HG03442 (cell line): ENCODE data around the gene RAB5IF.
"Not testable (repeated sequence)": the region's sequence is repeated elsewhere in the genome, so short reads cannot be mapped to it uniquely, and the experiment has no call there.

Experiments
- ATAC-seq: cut with Tn5 transposase; IDR thresholded peaks from one replicate; pipeline ENCODE4 v1.9.1; 2021; ENCODE audit warnings: mild to moderate bottlenecking, moderate library complexity; ENCODE audit not compliant: unreplicated experiment

Gene RAB5IF

DNA sequence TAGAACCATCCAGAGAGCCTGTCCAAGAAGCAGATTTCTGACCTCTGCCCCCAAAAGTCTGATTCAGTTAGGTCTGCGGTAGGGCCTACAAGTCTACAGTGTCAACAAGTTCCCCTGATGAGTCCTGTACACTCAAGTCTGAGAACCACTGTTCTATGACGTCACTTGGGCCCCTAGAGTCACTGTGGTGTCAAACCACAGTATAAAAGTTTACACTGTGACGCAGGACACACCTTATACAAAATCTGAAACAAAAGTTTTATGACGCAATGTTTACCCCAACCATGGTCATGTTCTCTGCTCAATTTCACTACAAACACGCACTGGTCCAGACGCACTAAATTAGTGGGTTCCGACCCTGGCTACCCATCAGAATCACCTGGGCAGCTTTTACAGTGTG, 22.5 kb downstream of the RAB5IF start:
- no peak for ATAC-seq

DNA sequence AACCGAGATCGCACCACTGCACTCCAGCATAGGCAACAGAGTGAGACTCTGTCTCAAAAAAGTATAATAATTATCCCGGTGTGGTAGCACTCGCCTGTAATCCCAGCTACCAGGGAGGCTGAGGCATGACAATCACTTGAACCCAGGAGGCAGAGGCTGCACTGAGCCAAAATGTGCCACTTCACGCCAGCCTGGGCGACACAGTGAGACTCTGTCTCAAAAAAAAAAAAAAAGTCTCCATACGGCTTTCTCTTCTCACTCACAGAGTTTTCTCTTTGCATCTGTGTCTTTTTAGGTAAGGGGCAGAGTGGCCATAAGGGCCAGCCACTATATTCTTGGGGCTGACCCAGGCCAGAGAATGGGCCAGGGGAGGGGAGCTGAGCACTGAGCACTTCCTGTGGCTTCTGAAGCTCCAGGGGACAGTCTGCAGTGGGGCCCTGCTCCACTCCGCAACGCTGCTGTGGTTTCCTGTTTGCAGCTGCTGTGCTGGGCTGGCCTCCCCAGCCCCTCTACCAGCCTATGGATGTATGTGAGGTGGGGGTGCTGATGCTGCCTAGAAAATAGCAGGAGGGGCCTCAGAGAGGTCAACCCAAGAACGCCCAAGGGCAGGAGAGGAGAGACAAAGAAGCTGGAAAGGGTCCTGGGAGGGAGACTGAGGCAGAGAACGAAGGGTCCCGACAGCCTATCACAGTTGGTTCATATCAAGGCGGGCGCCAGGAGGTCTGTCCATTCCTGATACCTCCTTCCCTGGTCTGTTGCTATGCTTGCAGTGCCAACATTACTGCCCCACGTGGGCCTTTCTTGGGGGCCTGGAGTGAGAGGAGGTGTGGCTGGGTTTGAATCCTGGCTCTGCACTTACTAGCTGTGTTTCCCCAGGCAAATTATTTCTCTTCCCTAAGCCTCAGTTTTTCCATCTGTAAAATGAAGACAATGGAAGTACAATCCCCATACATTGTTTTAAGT, 24.4 kb downstream of the RAB5IF start:
- no peak for ATAC-seq

DNA sequence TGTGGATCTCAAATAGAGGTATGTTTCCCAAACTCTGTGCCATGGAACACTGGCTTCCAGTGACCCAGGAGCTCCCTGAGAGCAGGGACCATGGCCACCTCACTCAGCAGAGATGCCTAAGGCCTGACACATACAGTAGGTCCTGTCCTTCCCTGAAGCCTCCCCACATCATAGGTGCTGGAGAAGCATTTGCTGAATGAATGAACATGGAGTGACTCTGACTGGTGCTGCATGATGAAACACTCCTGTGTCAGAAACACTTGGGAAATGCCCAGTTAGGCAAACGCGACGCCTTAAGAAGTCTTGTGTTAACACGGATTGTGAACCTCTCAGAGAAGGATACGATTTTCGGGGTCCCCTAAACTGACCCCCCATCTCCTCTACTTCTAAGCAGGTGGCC, 26.1 kb downstream of the RAB5IF start:
- no peak for ATAC-seq

DNA sequence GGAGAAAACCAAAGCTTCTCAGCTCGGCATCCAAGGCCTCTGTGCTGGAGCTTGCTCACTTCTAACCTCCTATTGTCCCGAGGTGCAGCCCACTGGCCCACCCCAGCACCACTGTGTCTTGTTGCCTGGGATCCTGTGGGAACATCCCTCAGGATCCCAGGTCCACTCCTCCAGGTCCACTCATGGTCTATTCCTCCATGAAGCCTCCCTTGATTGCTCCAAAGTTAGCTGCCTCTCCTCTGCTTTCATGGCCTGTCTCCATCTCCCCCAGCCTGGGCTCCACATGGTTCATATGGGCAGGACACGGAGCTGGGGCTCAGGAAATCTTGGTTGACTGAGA, 26.5 kb downstream of the RAB5IF start:
- no peak for ATAC-seq

DNA sequence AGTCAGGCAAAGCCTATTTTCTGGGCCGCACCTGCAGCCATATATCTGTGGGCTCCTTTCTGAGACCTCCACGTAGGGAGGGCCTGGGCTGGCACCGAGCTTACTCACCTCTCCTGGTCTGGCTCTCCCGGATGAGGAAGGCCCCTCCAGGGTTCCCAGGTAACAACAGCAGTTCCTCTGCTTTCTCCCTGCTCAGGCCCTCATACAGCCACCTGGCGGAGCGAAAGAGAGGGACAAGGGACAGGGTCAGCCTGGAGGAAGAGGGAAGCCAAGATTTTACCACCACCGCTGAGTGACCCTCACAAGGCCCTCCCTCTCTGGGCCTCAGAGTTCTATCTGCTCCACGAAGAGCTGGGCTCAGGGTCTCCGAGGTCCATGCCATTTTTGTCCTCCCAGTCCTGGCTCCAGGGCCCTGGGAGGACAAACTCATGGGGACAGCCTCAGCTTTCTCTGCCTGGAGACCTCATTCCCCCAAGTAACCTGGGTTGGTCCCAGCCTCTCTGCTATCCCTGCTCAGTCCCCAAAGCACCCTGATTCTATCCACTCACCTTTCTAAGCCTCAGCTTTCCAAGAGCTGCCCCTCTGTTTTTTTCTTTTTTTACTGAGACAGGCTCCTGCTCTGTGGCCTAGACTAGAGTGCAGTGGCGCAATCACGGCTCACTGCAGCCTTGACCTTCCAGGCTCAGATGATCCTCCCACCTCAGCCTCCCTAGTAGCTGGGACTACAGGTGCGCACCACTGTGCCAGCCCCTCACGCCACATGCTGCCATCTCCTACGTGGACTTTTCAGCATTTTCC, 27.1 kb downstream of the RAB5IF start:
- ATAC-seq, result no peak

DNA sequence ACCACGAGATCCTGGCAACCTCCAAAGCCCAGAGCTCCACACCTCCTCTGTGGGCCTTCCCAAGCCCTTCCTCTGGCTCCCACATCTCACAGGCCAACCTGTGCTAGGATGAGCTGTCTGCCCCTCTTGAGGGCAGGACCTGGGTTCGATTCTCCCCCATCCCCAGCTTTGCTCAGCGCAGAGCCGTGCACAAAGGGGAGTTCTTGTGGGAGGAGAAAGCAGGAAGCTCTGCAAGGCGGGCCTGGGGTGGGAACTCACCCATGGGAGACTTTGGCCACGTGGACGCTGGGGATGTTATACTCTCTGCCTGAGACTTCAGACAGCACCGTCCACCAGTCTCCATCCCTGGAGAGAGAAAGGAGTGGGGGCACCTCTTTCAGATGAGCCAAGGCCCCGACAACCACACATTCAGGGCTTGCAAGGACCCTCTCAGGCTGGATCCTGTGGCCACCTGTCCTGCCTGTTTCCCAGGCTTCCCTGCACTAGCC, 27.8 kb downstream of the RAB5IF start:
- ATAC-seq, result no peak

DNA sequence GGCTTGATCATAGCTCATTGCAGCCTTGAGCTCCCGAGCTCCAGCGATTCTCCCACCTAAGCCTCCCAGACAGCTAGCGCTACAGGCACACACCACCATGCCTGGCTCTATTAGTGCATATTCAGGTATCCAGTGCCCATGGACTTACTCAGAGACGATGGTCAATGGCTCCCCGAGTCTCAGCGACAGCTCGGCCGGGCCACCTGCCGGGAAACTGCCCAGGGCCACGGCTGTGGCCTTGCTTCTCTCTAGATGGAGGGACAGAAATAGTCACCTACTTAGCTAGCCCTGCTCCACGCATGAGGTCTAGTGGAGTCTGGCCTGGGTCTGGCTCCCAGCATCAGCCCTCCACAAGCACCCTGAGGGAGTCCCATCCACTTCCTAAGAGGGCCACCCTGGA, 28.8 kb downstream of the RAB5IF start:
- no peak for ATAC-seq

DNA sequence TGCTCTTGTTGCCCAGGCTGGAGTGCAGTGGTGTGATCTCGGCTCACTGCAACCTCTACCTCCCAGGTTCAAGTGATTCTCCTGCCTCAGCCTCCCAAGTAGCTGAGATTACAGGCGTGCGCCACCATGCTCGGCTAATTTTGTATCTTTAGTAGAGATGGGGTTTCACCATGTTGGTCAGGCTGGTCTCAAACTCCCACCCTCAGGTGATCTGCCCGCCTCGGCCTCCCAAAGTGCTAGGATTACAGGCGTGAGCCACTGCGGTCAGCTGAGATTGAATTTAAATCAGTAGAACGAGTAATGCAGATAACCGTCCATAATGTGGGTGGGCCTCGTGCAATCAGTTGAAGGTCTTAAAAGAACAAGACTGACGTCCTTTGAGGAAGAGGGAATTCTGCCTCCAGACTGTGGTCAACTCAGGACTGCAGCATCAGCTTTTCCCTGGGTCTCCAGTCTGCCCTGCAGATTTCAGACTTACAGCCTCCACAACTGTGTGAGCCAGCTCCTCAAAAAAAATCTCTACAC, 33.4 kb downstream of the RAB5IF start:
- not testable (repeated sequence) for ATAC-seq

DNA sequence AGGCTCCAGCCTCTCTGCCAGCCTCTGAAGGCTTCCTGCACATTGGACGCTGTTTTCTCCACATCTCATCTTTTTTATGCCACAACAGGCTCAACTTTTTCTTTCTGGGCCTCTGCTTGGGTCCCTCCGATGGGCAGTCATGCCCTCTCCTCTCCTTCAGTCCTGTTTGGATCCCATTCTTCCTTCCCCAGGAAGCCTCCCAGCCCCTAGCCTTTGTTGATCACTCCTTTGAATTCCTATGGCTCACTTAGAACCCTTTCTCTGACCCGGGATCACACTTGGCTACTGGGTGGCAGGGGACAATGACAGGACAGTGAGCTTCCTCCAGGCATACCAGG, 35.9 kb downstream of the RAB5IF start:
- ATAC-seq, result no peak

DNA sequence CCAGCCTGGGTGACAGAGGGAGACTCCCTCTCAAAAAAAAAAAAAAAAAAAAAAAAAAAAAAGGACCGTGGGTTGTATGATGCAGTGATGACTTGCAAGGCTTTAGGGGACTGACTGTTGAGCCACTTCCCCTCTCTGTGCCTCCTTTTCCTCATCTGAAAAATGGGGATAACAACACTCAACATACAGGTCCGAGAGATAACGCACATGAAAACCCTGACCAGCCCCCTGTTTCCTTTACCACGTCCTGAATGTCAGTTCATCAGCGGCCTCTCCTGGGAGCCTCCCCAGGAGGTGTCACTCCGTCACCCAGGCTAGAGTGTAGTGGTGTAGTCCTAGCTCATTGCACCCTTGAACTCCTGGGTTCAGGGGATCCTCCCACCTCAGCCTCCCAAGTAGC, 36.6 kb downstream of the RAB5IF start:
- ATAC-seq, result no peak

DNA sequence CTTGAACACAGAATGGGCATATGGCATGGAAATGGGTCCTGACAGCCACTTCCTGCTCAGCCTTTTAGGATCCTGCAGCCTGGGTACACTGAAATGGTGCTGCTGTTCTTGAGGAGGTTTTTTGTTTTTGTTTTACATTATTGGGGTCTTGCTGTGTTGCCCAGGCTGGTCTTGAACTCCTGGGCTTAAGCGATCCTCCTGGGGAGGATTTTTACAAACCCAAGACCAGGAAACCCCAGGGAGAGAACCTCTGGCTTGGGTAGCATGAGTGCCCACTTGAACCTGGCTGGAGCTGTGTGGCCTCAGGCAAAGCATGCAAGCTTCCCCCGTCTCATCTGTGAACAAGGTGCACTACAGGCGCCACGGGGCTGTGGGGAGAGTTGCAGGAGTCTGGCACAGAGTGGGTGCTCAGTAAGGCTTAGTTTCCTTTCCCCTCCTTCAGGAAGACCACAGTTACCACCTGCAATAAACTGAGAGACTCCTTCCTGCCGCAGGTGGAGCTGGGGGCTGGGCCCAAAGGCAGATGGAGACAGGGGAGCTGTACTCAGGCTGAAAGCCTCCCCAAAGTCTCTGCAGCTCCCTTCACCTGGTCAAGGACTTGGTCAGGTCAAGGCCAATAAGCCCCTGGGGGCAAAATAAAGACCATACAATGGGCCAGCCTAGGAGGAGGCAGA, 38.6 kb downstream of the RAB5IF start:
- ATAC-seq, result no peak

DNA sequence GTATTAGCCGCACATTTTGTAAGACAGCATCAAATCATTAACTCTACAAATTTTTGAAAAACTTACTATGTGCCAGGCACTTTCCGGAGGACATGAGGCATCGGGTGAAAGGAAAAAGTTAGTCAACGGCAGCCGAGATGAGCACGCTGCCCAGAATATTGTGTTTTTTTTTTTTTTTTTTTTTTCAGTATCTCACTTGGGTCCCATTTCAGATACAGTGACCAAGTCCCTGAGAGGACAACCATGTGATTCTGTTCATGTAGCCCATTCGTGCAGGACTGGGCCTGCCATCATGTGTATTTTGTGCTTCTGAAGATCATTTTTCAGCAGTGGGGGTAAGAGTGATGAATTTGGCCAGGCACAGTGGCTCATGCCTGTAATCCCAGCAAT, 39.1 kb downstream of the RAB5IF start:
- no peak for ATAC-seq

DNA sequence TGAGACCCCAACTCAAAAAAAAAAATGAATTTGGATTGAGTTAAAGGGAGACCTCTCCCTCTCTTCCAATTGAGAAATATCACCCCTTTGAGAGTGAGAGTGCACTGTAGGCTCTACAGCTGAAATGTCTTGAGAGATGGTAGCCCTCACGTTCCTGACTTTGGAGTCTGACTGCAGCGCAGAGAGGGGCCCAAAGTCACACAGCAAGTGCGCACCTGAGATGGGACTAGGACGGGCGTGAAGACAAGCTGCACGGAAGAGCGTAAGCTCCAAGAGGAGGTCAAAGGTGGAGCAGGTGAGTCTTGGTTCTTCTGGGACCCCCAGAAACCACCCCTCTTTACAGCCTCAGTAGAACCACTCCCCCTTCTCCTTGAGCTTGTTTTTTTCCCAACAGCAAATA, 39.8 kb downstream of the RAB5IF start:
- ATAC-seq, result no peak

DNA sequence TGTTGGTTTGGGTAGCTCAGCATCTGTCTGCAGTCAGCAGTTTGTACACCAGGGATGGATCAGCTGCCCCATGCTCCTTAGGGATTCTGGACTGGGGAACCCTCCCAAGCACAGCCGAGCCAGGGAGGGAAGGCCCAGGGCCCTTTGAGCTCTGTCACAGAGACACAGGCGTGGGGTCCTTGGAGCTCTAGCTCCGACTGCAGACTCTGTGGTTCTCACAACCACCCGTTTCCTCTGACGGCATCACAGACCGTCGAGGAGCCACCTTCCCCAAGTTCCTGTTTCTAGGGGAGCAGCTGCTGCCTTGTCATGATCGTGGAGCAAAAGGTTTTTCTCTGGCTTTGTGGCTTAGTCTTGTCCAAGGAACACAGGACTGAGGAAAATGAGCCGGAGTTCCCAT, 40.4 kb downstream of the RAB5IF start, which contains the start of gene SLA2:
SLA2 (minus strand) TSS at position 199 of the 400 bp plus-strand sequence. CDS start 4,861 bp downstream, outside the sequence.
- no peak for ATAC-seq

DNA sequence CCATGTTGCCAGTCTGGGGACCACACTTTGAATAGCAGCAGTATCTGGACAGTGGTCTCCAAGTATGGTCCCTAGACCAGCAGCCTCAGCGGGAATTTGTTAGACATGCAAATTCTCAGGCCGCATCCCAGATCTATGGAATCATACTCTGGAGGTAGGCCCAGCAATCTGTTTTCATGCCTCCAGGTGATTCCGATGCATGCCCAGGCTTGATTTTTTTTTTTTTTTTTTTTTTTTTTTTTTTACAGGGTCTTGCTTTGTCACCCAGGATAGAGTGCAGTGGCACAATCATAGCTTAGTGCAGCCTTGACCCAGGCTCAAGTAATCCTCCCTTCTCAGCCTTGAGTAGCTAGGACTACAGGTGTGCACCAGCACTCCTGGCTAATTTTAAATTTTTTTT, 41.1 kb downstream of the RAB5IF start:
- ATAC-seq, result no peak

DNA sequence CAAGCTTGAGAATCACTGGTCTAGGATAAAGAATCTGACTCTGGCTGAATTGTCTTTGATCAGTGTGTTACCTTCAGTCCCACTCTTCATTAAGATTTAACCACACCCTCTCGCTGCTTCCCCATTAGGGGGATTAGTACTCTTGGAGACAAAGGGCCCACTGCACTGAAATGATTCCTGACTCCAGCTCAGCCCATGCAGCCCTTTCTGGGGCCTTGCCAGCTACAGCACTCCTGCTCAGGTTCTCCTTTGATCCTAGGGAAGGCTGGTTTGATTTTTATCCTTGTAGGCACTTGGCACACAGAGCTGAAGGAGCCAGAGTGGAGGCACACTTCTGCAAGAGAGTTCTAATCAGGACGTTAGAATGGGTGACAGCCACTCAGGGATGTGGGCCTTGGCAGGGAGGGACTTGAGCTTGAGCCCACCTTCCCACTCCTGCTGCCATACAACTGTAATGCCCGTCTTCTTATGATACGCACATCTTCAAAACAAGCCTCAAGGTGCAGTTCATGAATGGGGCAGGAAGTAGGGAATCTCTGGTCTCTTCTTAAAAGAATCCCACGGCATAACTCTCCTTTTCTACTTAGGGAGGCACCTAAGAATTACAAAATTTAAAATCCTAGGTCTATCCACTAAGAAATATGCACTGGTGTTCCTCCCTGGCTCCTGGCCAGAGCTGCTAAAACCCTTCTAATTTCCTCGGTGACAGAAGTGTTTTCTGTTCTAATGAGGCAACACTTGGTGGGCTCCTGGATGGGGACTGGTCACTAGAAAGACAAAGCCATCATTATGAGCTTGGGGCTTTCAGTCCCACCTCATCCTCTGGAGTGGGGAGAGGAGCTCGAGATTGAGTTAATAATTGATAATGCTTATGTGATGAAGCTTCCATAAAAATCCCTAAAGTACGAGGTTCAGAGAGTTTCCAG, 41.9 kb downstream of the RAB5IF start:
- no peak for ATAC-seq

DNA sequence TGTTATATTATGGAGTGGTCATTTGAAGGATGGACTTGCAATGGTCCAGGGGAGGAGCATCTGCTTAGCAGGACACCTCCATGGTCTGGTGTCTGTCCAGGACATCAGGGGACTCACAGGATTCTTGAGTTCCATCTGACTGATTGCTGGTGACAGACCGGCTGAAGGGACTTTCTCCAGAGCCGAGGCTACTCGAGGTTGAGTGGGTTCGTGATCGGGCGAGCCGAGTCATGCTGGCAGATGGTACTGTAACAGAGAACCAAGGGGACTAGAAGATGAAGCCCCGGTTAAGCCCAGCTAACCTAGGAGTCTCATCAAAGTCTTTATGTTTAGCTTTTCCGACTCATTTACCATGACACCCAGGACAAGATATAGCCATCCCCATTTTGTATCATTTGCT, 47.9 kb downstream of the RAB5IF start:
- ATAC-seq, result no peak

DNA sequence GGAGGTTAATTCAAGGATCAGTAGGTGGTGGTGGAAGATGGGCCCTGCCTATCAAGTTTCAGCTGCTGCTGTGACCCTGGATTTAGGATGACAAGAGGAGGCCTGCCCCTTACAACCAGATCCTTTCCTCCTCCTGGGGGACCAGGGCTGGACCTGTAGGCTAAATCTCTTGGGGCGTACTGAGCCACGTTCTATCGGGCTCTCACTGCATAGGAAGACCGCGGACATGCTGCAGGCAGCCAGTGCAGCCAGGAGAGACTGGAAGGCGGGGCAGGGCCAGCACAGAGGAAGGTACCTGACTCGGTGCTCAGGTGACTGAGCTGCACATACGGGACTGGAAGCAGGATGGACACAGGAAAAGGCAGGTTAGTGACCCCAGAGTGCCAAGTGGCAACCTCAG, 48.9 kb downstream of the RAB5IF start:
- ATAC-seq, result no peak

DNA sequence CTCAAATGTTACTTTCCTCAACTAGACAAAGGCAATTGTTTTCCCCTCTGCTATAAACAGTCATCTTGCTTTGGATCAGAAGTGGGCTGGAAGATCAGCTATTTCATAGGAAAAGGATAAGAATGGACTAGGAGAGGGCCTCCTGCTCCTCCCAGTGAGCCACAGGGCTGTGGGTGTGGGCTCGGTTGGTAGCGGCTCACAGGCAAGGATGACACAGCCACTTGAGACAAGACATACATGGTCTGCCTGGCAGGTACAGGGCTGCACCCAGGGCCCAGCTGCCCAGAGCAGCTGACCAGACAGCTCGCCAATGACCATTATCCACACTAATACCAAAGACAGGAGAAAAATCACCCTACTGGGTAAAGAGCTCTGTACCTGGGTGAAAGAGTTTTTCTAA, 49.4 kb downstream of the RAB5IF start:
- no peak for ATAC-seq

DNA sequence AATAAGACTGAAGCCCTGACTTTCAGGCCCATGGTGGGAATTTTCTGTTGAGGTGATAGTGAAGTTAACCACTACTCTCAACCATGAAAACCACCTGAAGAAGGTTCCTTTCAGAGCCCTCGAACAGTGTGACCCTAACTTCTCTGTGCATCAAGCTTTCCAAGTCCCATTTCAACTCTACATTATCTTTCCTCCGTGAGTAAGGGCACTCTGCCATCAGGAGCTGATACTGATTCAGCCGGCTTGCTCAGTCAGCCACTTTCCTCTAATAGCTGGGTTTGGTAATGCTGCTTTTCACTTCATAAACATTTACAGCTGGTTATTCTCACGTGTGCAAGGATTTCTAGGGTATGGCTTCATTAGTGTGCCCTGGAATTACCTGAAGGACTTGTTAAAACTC, 51.2 kb downstream of the RAB5IF start:
- no peak for ATAC-seq
